GM13976 (cell line): ENCODE measurements around the gene RABGEF1.
"Not testable (repeated sequence)": the region's sequence is repeated elsewhere in the genome, so short reads cannot be mapped to it uniquely, and the experiment has no call there.

Experiments
- DNase-seq: peaks from one replicate; pipeline ENCODE4 v3.0.0; 2012; ENCODE audit warnings: low spot score
- CTCF ChIP-seq: IDR thresholded peaks from 2 replicates; pipeline ENCODE4 v1.5.1; 2012; ENCODE audit warnings: borderline replicate concordance, mild to moderate bottlenecking; ENCODE audit not compliant: insufficient read depth; ENCODE audit errors: extremely low read depth, missing control alignments, control extremely low read depth
- in situ Hi-C: fragments of 300-500 bp; cut with MboI; formaldehyde crosslinking; loops from one replicate; pipeline ENCODE4 v1.12.0; 2022; ENCODE audit warnings: low sequenced_read_pairs, mixed read lengths, inconsistent platforms; ENCODE audit not compliant: unreplicated experiment

The RABGEF1 gene

GRCh38 chr7:66839814-66840213, 99.3 kb downstream of the RABGEF1 start:
- no peak for TF ChIP-seq CTCF
- in situ Hi-C loops: no loop called here
- DNase-seq: no peak

- in situ Hi-C loops: no loop called here
- DNase-seq: no peak
- no peak for TF ChIP-seq CTCF
Measured at GRCh38 chr7:66840316-66840715, 99.8 kb downstream of the RABGEF1 start.

GRCh38 chr7:66841898-66842297, 101.4 kb downstream of the RABGEF1 start:
- TF ChIP-seq CTCF: no peak
- in situ Hi-C loops: no loop called here
- DNase-seq: no peak

- in situ Hi-C loops, DNase-seq: not testable (repeated sequence)
Measured at GRCh38 chr7:66843492-66843891, 103.0 kb downstream of the RABGEF1 start.

- no peak for TF ChIP-seq CTCF
- peak; percentile 99 for DNase-seq
- in situ Hi-C loops: no loop called here
Measured at GRCh38 chr7:66844552-66845378, 104.2 kb downstream of the RABGEF1 start.

GRCh38 chr7:66845379-66846095, 105.0 kb downstream of the RABGEF1 start:
- TF ChIP-seq CTCF: no peak
- in situ Hi-C loops: no loop called here
- no peak for DNase-seq

- DNase-seq, in situ Hi-C loops: not testable (repeated sequence)
Measured at GRCh38 chr7:66846096-66846445, 105.5 kb downstream of the RABGEF1 start.

- in situ Hi-C loops: not testable (repeated sequence)
Measured at GRCh38 chr7:66847523-66847855, 107.0 kb downstream of the RABGEF1 start.

More at GRCh38 chr7:66847523-66847855, 107.0 kb downstream of the RABGEF1 start:
- DNase-seq: not testable (repeated sequence)
